ENCODE data around the gene FIG4. TPM values are rescaled to one million over a fixed set of nuclear protein-coding genes. Genes with fewer than 3 reads are reported as not detected.

FIG4 gene
- total and polyA plus RNA-seq, 2 of the 4 experiments (the other 2 are of a cell fraction): 12.1 to 15.4 TPM

DNA sequence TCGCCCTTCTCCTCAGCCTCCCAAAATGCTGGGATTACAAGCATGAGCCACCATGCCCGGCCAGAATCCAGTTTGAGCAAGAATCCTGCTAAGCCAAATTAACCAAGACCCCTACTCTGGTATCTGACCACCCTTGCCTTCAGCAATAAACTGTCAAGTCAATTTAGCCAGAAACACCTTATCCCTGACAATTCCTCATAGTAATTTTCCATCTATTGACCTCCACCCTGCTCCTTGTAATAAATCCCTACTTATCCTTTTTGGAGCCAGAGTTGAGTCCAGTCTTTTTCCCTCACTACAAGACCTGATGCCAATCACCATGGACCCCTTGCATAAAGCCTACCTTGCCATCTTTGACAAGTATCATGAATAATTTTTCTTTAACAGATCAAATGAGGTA, 173.0 kb downstream of the FIG4 start:
- no TSS peak for BruUV-seq (replicated peaks)
- dilution Hi-C loops (cut with HindIII; ENCODE audit: low sequenced_read_pairs, unreplicated experiment): no loop called here

More for the DNA sequence above, 173.0 kb downstream of the FIG4 start:
- no peak overlapping the region for H4K8ac ChIP-seq (ENCODE audit: low read depth in 2 of 2, low read length in 2 of 2)
- ATAC-seq (ENCODE audit: low read depth): no peak
- H3K9me3 ChIP-seq (ENCODE audit: control insufficient read depth, insufficient read depth, low read length): no peaks in the 10 kb centered on the region
- H3K9me1 ChIP-seq (ENCODE audit: insufficient read depth, low read length): no peaks in the 10 kb centered on the region
- H4K91ac ChIP-seq (ENCODE audit: insufficient read depth, low read depth, low read length): no peak overlapping the region
- H3K23ac ChIP-seq (ENCODE audit: low read depth, low read length): no peak overlapping the region
- H4K5ac ChIP-seq (ENCODE audit: low read depth, low read length): no peak overlapping the region
- no peak overlapping the region for H2BK15ac ChIP-seq (ENCODE audit: low read depth, low read length)
- no peaks in the 10 kb centered on the region for H3K4me1 ChIP-seq (ENCODE audit: control insufficient read depth, insufficient read depth, low read length)
- H3K56ac ChIP-seq (ENCODE audit: extremely low read depth, insufficient read depth, low read length): no peak overlapping the region
- DNase-seq: no peak
- H3K27ac ChIP-seq (ENCODE audit: insufficient read depth, low read length): no peak overlapping the region
- TF ChIP-seq SMC3 (IDR thresholded peaks at IDR 0.05; ENCODE audit: low read depth, low read length): no peak
- no peak for TF ChIP-seq NFE2L2 (IDR thresholded peaks at IDR 0.05; ENCODE audit: low read depth, low read length)
- no peak for TF ChIP-seq CHD1 (IDR thresholded peaks at IDR 0.05; ENCODE audit: low read depth, low read length)
- intact Hi-C loops (cut with micrococcal nuclease): no loop called here
- no peaks in the 10 kb centered on the region for H4K20me1 ChIP-seq (ENCODE audit: insufficient read depth, low read length)
- H3K36me3 ChIP-seq (ENCODE audit: control insufficient read depth, insufficient read depth, low read length): no peaks in the 10 kb centered on the region
- POLR2A ChIA-PET (ENCODE audit: unreplicated experiment): no interaction called here
- no peak overlapping the region for H2BK120ac ChIP-seq (ENCODE audit: low read depth, low read length)
- no peak overlapping the region for H3K9ac ChIP-seq (ENCODE audit: low read depth, low read length)
- H3K4me2 ChIP-seq (ENCODE audit: low read depth, low read length): no peak overlapping the region
- H3K14ac ChIP-seq (replicated peaks; ENCODE audit: low read depth, low read length): no peak overlapping the region
- H2AFZ ChIP-seq (replicated peaks; ENCODE audit: low read length, poor library complexity): no peak overlapping the region
- no peaks in the 10 kb centered on the region for H3K79me1 ChIP-seq (ENCODE audit: low read depth in 1 of 2, low read length in 2 of 2)
- no peak overlapping the region for H2AK5ac ChIP-seq (ENCODE audit: low read depth, low read length)
- H2AK9ac ChIP-seq (replicated peaks; ENCODE audit: low read depth, low read length, poor library complexity): no peak overlapping the region
- no peak overlapping the region for H2BK5ac ChIP-seq (ENCODE audit: low read depth, low read length, poor library complexity, severe bottlenecking)
- H2BK20ac ChIP-seq (ENCODE audit: low read depth, low read length): no peak overlapping the region
- H3K18ac ChIP-seq (ENCODE audit: low read depth, low read length): no peak overlapping the region
- H3K4ac ChIP-seq (ENCODE audit: low read depth, low read length): no peak overlapping the region
- H3K4me3 ChIP-seq (ENCODE audit: insufficient read depth, low read depth, low read length): no peak overlapping the region
- CTCF ChIA-PET: no interaction called here
- in situ Hi-C loops (cut with MboI; ENCODE audit: low sequenced_read_pairs): no loop called here
- H3K27me3 ChIP-seq (ENCODE audit: control insufficient read depth, insufficient read depth, low read length): no peaks in the 10 kb centered on the region; the same call in none of the 2 replicates
- WGBS, 2 experiments (ENCODE audit: extremely low coverage in 2 of 2, insufficient read length in 1 of 2): no CpG with 5 or more reads among the region's 2 CpGs
